ENCODE measurements around the gene RBBP8NL. TPM values are rescaled to one million over a fixed set of nuclear protein-coding genes. Genes with fewer than 3 reads are reported as not detected.
A peak's percentile ranks its signal among the peaks of the same experiment; 100 is the strongest.

RBBP8NL gene
- total and polyA plus RNA-seq, 2 experiments from 2014 or later = 0.10 to 1.1 TPM

- H3K9me3 Mint-ChIP-seq = no peaks in the 10 kb centered on the region
- no peaks in the 10 kb centered on the region for H3K4me1 ChIP-seq (ENCODE audit: insufficient read depth)
- no peaks in the 10 kb centered on the region for H3K36me3 ChIP-seq (ENCODE audit: insufficient read depth)
- H3K4me3 ChIP-seq = no peak overlapping the region
- no peaks in the 10 kb centered on the region for H3K36me3 Mint-ChIP-seq (ENCODE audit: low read depth)
- no peak overlapping the region for H3K4me3 Mint-ChIP-seq
- H3K27me3 ChIP-seq (ENCODE audit: insufficient read depth) = no peaks in the 10 kb centered on the region
- no peak overlapping the region for H3K4me2 ChIP-seq
- DNase-seq (ENCODE audit: low spot score) = peak; percentile 48
- no peaks in the 10 kb centered on the region for H4K20me1 ChIP-seq (replicated peaks; ENCODE audit: insufficient read depth)
- no peak overlapping the region for H2AFZ ChIP-seq
- H3K27ac Mint-ChIP-seq = no peak overlapping the region
- no peak overlapping the region for H3K27ac ChIP-seq (ENCODE audit: low read depth)
- no peak for TF ChIP-seq CTCF (conservative IDR thresholded peaks at IDR 0.05; ENCODE audit: low read depth in 2 of 2)
- TF ChIP-seq JUNB (IDR thresholded peaks at IDR 0.05; ENCODE audit: unreplicated experiment) = no peak
- no peak for TF ChIP-seq EZH2 (IDR thresholded peaks at IDR 0.05; ENCODE audit: low read depth, unreplicated experiment)
- no peak for TF ChIP-seq ZNF331 (CRISPR knock-in tag; IDR thresholded peaks at IDR 0.05; ENCODE audit: low read depth)
- no peak for TF ChIP-seq NANOG (IDR thresholded peaks at IDR 0.05; ENCODE audit: borderline replicate concordance)
- TF ChIP-seq STAT1 (IDR thresholded peaks at IDR 0.05; ENCODE audit: unreplicated experiment) = no peak
- TF ChIP-seq CREB1 (CRISPR knock-in tag; IDR thresholded peaks at IDR 0.05; ENCODE audit: low read depth) = no peak
- TF ChIP-seq POLR2AphosphoS5 (IDR thresholded peaks at IDR 0.05; ENCODE audit: low read depth) = no peak
- H3K27me3 Mint-ChIP-seq (ENCODE audit: insufficient read depth, low read depth, poor library complexity) = peaks cover 20% of the 10 kb centered on the region
- ATAC-seq = peak; percentile 77
- H3F3A ChIP-seq (replicated peaks; ENCODE audit: low read depth) = 0 out of 2 replicates have a peak, but pooled peaks cover 4% of the 10 kb centered on the region
- H3K4me1 Mint-ChIP-seq = no peaks in the 10 kb centered on the region; the same call in 2 of the 3 replicates
- H3K79me2 ChIP-seq (replicated peaks; ENCODE audit: insufficient read depth) = no peaks in the 10 kb centered on the region
- no peaks in the 10 kb centered on the region for H3K9me2 ChIP-seq (ENCODE audit: insufficient read depth)
These were observed 10.6 kb upstream of the RBBP8NL start for GRCh38 chr20:62437927-62438326.

GRCh38 chr20:62437496-62437895 is 10.2 kb upstream of the RBBP8NL start:
- Histone ChIP-seq H3K4me1 (ENCODE audit: insufficient read depth) (no peaks in the 10 kb centered on the region), H3K27ac (ENCODE audit: low read depth) (no peak overlapping the region), H3K27me3 (ENCODE audit: insufficient read depth) (no peaks in the 10 kb centered on the region), H3K36me3 (ENCODE audit: insufficient read depth) (no peaks in the 10 kb centered on the region), H3K4me3 (no peak overlapping the region), H4K20me1 (replicated peaks; ENCODE audit: insufficient read depth) (no peaks in the 10 kb centered on the region), H2AFZ (no peak overlapping the region), H3F3A (replicated peaks; ENCODE audit: low read depth) (0 out of 2 replicates have a peak, but pooled peaks cover 4% of the 10 kb centered on the region), H3K79me2 (replicated peaks; ENCODE audit: insufficient read depth) (no peaks in the 10 kb centered on the region), H3K9me2 (ENCODE audit: insufficient read depth) (no peaks in the 10 kb centered on the region), H3K4me2 (no peak overlapping the region)
- Mint-ChIP-seq H3K36me3 (ENCODE audit: low read depth) (no peaks in the 10 kb centered on the region), H3K4me1 (no peaks in the 10 kb centered on the region; the same call in 2 of the 3 replicates), H3K27ac (no peak overlapping the region), H3K9me3 (no peaks in the 10 kb centered on the region), H3K27me3 (ENCODE audit: insufficient read depth, low read depth, poor library complexity) (peaks cover 19% of the 10 kb centered on the region), H3K4me3 (no peak overlapping the region)
- no peak for TF ChIP-seq CTCF (conservative IDR thresholded peaks at IDR 0.05; ENCODE audit: low read depth in 2 of 2)
- TF ChIP-seq ZNF462 (CRISPR knock-in tag; IDR thresholded peaks at IDR 0.05) = no peak
- DNase-seq (ENCODE audit: low spot score) (no peak), ATAC-seq (no peak)

All from GM23338 (cell line).